ENCODE results near the gene CLK3. TPM values are rescaled to one million over a fixed set of nuclear protein-coding genes. Genes with fewer than 3 reads are reported as not detected.
"Not testable (repeated sequence)": the region's sequence is repeated elsewhere in the genome, so short reads cannot be mapped to it uniquely, and the experiment has no call there.

CLK3 gene
- total RNA-seq, 1 donor from 2014 or later: 82.2 TPM

- DNase-seq (ENCODE audit: low spot score): no peak
These were observed 5.3 kb downstream of the CLK3 start for GRCh38 chr15:74620636-74621545.

- no peak for DNase-seq (ENCODE audit: low spot score)
These were observed 5.9 kb downstream of the CLK3 start for GRCh38 chr15:74621546-74621920.

GRCh38 chr15:74621936-74622335, 6.3 kb downstream of the CLK3 start:
- no peak for DNase-seq (ENCODE audit: low spot score)

GRCh38 chr15:74622758-74623157, 7.1 kb downstream of the CLK3 start:
- no peak for DNase-seq (ENCODE audit: low spot score)

GRCh38 chr15:74624020-74624602, 8.5 kb downstream of the CLK3 start:
- no peak for DNase-seq (ENCODE audit: low spot score)

- no peak for DNase-seq (ENCODE audit: low spot score)
These were observed 10.1 kb downstream of the CLK3 start for GRCh38 chr15:74625693-74626092.

- DNase-seq (ENCODE audit: low spot score): no peak
These were observed 10.7 kb downstream of the CLK3 start for GRCh38 chr15:74626336-74626735.

- DNase-seq (ENCODE audit: low spot score): no peak
These were observed 11.4 kb downstream of the CLK3 start for GRCh38 chr15:74626752-74627692.

- DNase-seq (ENCODE audit: low spot score): no peak
These were observed 12.1 kb downstream of the CLK3 start for GRCh38 chr15:74627766-74628165.

- no peak for DNase-seq (ENCODE audit: low spot score)
These were observed 12.6 kb downstream of the CLK3 start for GRCh38 chr15:74628199-74628598.

GRCh38 chr15:74628949-74629348, 13.3 kb downstream of the CLK3 start:
- DNase-seq (ENCODE audit: low spot score): no peak

GRCh38 chr15:74629696-74630095, 14.1 kb downstream of the CLK3 start:
- not testable (repeated sequence) for DNase-seq (ENCODE audit: low spot score)

- DNase-seq (ENCODE audit: low spot score): no peak
These were observed 14.8 kb downstream of the CLK3 start for GRCh38 chr15:74630284-74631086.

- no peak for DNase-seq (ENCODE audit: low spot score)
These were observed 15.4 kb downstream of the CLK3 start for GRCh38 chr15:74631087-74631385.

- DNase-seq (ENCODE audit: low spot score): no peak
These were observed 15.8 kb downstream of the CLK3 start for GRCh38 chr15:74631408-74631807.

- no peak for DNase-seq (ENCODE audit: low spot score)
These were observed 16.4 kb downstream of the CLK3 start for GRCh38 chr15:74631935-74632560.

- no peak for DNase-seq (ENCODE audit: low spot score)
These were observed 17.0 kb downstream of the CLK3 start for GRCh38 chr15:74632601-74633000.

GRCh38 chr15:74633781-74634180, 18.1 kb downstream of the CLK3 start:
- DNase-seq (ENCODE audit: low spot score): no peak

GRCh38 chr15:74635228-74635627, 19.6 kb downstream of the CLK3 start:
- no peak for DNase-seq (ENCODE audit: low spot score)

GRCh38 chr15:74636984-74637383, 21.3 kb downstream of the CLK3 start:
- no peak for DNase-seq (ENCODE audit: low spot score)

GRCh38 chr15:74641151-74641550, 25.5 kb downstream of the CLK3 start:
- no peak for DNase-seq (ENCODE audit: low spot score)
